Measurements from ENCODE around the gene CENPI. TPM values are rescaled to one million over a fixed set of nuclear protein-coding genes. Genes with fewer than 3 reads are reported as not detected.

CENPI gene
- total RNA-seq, 1 donor from 2014 or later: 39.8 TPM

DNA sequence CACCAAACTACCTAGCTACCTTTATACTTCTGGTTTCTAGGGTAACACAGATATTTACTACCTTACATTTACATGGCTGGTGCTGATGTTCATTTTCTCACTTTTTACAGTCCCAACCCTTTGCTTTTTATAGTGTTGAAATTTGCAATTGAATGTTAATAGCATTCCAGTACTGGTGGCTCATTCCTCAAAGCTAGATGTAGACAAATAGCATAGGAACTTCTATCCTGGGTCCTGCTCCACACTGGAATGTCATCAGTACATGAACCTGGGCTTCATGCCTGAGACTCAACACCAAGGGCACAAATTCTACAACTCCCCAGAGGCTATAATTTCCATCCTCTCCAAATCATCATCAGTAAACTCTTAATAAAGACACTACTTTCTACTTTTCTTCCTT, 35.8 kb upstream of the CENPI start:
- no peaks in the 10 kb centered on the region for H3K36me3 Mint-ChIP-seq (ENCODE audit: low read depth)
- H3K4me3 Mint-ChIP-seq: no peak overlapping the region
- no peaks in the 10 kb centered on the region for H3K4me1 Mint-ChIP-seq
- peaks cover 5% of the 10 kb centered on the region for H3K9me3 Mint-ChIP-seq
- no peaks in the 10 kb centered on the region for H3K27me3 Mint-ChIP-seq (ENCODE audit: low read depth)
- no peak for TF ChIP-seq CTCF (conservative IDR thresholded peaks at IDR 0.05)
- DNase-seq (ENCODE audit: low read depth, low spot score): no peak
- H3K27ac Mint-ChIP-seq (ENCODE audit: unreplicated experiment): no peak overlapping the region

GRCh38 chrX:101071582-101071981, 26.4 kb upstream of the CENPI start:
- H3K27ac Mint-ChIP-seq (ENCODE audit: unreplicated experiment): no peak overlapping the region
- H3K9me3 Mint-ChIP-seq: no peaks in the 10 kb centered on the region
- TF ChIP-seq CTCF (conservative IDR thresholded peaks at IDR 0.05): no peak
- H3K4me3 Mint-ChIP-seq: no peak overlapping the region
- no peak for DNase-seq (ENCODE audit: low read depth, low spot score)
- no peaks in the 10 kb centered on the region for H3K4me1 Mint-ChIP-seq
- H3K27me3 Mint-ChIP-seq (ENCODE audit: low read depth): no peaks in the 10 kb centered on the region
- H3K36me3 Mint-ChIP-seq (ENCODE audit: low read depth): no peaks in the 10 kb centered on the region

DNA sequence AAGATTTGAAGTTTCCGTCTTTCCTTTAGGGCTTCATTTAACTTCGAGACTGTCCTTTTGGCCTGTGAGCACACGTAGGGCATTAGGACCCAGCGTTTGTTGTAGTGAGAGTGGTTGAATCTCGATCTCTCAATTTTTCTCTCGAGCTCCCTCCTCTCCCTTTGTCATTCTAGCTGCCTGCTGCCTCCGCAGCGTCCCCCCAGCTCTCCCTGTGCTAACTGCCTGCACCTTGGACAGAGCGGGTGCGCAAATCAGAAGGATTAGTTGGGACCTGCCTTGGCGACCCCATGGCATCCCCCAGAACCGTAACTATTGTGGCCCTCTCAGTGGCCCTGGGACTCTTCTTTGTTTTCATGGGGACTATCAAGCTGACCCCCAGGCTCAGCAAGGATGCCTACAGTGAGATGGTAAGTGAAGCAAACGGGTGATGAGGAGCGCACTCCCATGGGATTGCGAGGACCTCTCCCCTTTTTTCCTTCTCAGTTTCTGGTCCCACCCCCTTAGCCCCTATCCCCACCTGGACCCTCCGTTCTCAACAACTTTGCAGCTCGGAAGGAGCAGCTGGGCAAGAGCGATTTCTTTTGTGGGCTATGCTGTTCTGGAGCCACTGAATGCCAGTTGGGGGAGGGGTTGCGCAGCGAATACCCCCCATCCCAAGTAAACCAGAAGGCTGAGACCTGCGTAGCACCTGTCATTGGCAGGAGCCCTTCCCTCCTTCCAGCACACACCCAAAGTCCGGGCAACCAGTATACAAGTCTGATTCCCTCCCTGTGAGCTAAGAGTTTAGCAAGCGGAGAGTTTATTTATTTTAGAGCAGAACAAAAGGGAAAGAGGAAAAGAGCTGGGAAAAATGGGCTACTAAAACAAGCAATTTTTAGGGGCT, 19.0 kb upstream of the CENPI start, which contains the start of gene TMEM35A:
Gene TMEM35A (plus strand): TSS at position 164 of the 883 bp plus-strand sequence. CDS start 124 bp downstream, at position 288.
- peaks cover 20% of the 10 kb centered on the region for H3K4me1 Mint-ChIP-seq
- peak within 1 kb of the TSS; percentile 50 for H3K27ac Mint-ChIP-seq (ENCODE audit: unreplicated experiment)
- no peaks in the 10 kb centered on the region for H3K36me3 Mint-ChIP-seq (ENCODE audit: low read depth)
- no peak for TF ChIP-seq CTCF (conservative IDR thresholded peaks at IDR 0.05)
- peaks cover 5% of the 10 kb centered on the region for H3K27me3 Mint-ChIP-seq (ENCODE audit: low read depth)
- H3K4me3 Mint-ChIP-seq: peak within 1 kb of the TSS; percentile 87
- H3K9me3 Mint-ChIP-seq: no peaks in the 10 kb centered on the region
- peak; percentile 2 for DNase-seq (ENCODE audit: low read depth, low spot score)

- Mint-ChIP-seq H3K4me1 (peaks cover 20% of the 10 kb centered on the region), H3K36me3 (ENCODE audit: low read depth) (no peaks in the 10 kb centered on the region), H3K27me3 (ENCODE audit: low read depth) (peaks cover 5% of the 10 kb centered on the region), H3K4me3 (peak overlapping the region; percentile 87), H3K27ac (ENCODE audit: unreplicated experiment) (no peak overlapping the region), H3K9me3 (no peaks in the 10 kb centered on the region)
- no peak for DNase-seq (ENCODE audit: low read depth, low spot score)
- no peak for TF ChIP-seq CTCF (conservative IDR thresholded peaks at IDR 0.05)
Observed at GRCh38 chrX:101079736-101080270, 18.2 kb upstream of the CENPI start.

DNA sequence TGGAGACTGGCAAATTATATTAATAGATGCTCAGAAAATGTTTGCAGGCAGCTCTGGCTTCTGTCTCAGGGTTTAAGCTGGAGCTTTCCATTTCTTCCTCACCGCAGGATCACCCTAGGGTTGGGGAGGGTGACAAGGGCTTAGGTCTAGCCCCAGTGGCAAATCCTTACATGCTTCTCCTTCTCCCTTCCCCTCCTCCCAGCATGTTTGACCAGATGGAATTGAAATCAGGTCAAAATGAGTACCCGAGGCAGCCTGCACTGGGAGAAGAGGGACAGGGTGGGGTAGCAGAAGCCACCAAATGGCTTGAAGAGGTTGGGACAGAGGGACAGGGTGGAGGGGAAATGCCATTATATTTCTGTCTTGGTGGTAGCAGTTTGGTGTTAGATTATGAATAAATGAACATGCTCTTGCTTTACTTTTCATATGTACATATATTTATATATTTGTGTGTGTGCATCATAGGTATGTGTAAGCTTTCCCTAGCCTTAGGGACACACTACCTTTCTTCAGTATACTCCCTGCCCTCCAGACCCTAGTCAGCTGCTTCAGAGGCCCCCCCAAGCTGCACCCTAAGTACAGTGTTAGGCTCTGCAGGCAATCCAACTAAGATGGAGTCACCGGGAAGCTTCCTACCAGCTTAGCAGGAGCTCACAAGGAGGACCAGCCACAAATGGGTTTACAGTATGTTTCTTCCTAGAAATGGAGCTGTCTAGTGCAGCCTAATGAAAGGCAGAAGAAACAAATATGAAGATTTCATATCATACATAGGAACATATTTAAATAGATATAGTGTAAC, 17.5 kb upstream of the CENPI start:
- TF ChIP-seq CTCF (conservative IDR thresholded peaks at IDR 0.05): no peak

More for the DNA sequence above, 17.5 kb upstream of the CENPI start:
- Mint-ChIP-seq H3K4me3 (peak overlapping the region; percentile 87), H3K9me3 (no peaks in the 10 kb centered on the region), H3K36me3 (ENCODE audit: low read depth) (no peaks in the 10 kb centered on the region), H3K27ac (ENCODE audit: unreplicated experiment) (no peak overlapping the region), H3K27me3 (ENCODE audit: low read depth) (peaks cover 5% of the 10 kb centered on the region), H3K4me1 (peaks cover 20% of the 10 kb centered on the region)
- no peak for DNase-seq (ENCODE audit: low read depth, low spot score)
